Stimulated activated CD4-positive, alpha-beta T cell treated with anti-CD3 and anti-CD28 coated beads, Interleukin-12 subunit alpha, Interleukin-12 subunit beta, amount 100 ng/mL, for 48 hours (primary cell): Measurements from ENCODE around the gene NELL2.

Experiments
- DNase-seq, 3 donors: peaks; one replicate each; pipeline ENCODE4 v3.0.0-alpha.2; 2020; ENCODE audit warnings: low read depth in 2 of 3, low spot score in 1 of 3

The NELL2 gene

DNA sequence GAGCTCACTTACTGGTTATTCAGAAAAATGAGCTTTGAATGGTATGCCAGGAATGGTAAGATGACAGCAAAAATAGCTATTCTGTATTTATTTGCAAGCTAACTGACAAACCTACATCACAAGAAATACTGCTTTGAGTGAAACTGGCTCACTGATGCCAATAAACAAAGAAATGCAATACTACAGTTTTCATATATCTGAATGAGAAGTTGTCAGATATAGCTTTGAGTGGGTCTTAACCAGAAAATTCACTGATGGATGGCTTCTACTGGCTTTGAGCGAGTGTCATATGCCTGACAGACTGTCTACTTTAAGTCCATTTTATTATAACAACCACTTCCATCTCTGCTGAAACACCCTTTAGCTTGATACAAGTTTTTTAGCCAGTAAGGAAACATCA lies 330.1 kb downstream of the NELL2 start:
- no peak for DNase-seq

DNA sequence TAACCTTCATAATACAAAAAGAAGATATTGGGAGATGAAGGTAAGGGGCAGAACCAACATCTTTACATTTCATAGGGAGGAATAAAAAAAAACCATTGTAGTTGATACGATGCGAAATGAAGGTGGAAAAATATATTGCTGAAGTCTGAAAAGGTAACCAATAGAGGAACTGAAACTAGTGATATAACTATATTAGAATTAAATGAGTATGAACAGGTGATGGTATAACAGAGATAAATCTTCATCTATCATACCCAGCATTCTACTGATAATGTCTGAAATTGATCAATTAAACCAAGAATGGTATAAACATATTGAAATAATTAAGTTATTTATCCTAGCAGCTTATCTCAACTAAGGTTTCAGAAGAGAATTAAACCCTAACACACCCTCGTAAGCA lies 332.1 kb downstream of the NELL2 start:
- no peak for DNase-seq

DNA sequence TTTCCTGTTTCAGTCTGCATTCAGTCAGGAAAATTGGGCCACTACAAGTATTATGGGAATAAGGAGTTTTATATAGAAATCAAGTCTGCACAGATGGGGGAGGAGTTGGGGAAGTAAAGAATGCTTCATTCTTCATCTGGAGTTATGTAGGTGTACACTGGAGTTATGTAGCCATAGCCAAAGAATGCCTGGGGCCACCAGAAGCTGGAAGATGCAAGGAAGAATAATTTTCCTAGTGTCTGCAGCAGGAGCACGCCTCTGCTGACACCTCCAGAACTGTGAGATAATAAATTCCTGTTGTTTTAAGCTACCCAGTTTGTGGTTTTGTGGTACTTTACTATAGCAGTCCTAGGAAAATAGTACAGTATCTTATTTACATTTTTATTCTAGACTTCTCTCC lies 333.4 kb downstream of the NELL2 start:
- DNase-seq = no peak

DNA sequence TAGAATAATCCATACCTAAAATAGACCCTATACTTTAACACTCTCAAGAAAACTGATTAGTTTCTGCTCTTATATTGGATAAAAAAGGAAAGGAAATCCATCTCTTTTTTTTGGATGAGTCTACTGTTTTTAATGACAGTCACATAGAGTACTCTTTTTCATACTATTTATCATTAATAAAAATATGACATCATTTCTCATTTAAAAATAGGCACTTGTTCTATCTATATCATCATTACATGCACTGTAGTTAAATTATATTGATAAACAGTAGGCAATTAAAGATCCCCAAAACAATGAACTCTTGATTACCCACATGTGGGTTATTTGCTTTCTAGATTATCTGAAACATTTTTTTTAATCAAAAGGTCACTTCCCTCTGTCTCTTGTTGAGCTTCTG lies 338.8 kb downstream of the NELL2 start:
- DNase-seq = no peak

DNA sequence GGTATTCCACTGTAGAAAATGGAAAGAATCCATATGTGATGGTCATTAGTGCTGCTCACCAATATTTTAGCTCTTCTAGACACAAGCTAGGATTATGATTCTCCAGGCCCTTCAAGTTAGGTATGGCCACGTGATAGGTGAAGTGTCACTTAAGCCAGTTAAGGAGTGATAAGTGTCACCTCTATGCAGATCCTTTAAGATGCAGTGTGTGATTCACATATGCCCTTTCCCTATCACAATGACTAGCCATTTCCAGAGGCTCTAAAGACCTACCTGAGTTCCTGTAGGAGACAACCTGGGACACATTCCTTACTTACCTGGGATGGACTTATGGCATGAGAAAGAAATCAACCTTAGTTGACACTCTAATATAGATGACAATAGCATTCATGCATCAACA lies 343.2 kb downstream of the NELL2 start:
- DNase-seq = no peak

DNA sequence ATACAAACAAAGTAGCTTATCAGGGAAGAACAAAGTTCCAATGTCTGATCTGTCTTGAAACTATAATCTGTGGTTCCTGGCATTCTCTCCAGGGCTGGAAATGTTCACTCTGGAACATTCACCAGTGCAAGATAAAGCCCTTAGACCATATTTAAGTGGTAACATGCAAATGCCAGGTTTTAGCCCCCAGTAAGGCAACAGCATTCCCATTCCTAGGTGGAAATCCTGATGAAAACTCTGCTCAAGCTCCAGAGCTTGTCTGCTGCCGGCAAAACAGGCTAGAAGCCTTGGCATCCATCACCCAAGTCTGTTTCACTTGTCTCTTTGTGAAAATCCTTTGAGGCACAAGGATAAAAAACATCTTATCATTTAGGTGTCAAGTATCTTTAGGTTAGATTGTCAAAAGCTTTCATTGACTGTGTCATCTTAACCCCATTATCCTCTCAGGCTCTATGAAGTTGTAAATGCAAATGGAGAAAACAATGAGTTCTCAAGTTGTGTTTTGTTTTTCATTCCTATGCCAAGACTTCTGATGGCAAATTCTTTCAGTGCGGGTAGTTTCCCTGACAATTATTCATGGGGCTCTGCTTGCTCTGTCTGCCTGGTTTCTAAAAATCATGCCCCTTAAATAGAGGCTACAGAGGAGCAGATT lies 344.7 kb downstream of the NELL2 start:
- DNase-seq = no peak

DNA sequence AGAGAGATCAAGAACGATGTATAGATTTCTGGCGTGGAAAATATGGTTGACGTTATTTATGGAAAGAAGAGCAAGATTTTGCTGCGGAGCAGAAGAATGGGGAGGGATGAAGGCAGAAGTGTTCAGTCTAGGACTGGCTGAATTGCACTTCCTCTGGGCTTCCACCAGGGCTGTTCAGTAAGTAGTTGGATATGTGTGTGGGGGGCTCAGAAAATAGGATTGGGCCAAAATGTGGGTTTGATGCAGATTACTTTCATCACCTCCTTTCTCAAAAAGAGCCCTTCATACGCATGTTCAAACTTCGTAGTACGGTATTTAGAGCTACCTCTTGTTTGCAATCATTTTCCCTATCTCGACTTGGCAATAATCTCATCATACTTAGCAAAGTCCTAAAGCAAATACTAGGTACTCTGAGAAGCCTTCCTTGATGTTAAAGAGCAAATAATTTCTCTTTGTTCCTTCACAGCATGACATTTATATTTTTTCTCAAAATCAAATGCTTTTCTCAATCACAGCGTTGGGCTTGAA lies 349.4 kb downstream of the NELL2 start:
- DNase-seq = no peak

DNA sequence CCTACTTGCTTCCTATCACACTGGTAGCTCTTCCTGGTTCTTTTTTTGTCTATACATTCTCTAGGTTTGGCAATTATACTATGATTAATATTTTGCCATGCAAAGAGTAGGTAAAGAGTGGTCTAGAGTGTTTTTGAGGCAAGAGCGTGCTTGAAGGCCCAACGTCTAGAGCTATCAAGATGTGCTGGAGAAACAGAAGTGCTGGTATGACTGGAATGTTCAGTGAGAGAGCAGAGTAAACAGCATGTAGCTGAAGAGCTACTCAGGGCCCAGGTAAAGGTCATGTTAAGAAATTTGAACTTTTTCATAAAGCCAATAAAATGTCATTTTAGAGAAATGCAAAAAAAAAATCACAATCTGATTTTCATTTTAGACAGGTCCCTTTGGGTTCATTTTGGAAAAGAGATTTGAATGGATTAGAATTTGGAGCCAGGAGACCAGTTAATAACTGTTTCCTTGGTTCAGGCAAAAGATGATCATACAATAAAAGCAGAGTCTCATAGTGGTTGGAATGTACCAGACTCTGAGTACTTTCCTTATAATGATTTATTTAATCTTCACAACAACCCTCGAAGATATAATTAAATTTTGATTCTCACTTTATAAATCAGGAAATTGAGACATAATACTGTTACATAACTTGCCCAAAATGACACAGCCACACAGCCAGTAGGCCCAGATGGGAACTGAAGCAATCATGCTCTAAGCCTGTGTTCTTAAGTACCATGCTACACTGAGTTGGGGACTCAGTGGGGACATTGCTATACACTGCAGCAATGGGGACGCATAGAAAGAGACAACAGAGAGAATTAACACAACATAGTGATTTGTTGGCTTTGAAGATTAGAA lies 350.1 kb downstream of the NELL2 start:
- no peak for DNase-seq

DNA sequence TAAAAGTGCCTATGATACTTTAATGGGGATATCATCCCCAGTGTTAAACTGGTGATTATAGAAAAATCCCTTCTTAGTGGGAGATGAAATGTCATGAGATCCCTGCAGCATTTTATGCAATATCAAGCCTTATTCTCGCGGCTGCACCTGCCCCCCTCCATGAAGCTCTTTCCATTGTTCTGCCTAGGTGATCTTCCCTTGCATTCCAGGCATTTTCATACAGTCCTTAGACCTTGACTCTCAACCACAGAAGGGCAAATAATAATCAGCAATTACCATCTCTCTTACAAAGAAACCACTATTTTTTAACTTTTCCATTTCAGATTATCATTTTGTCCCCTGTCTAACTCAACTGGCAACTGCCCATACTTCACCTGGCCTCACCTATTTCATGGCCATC lies 352.3 kb downstream of the NELL2 start:
- no peak for DNase-seq

DNA sequence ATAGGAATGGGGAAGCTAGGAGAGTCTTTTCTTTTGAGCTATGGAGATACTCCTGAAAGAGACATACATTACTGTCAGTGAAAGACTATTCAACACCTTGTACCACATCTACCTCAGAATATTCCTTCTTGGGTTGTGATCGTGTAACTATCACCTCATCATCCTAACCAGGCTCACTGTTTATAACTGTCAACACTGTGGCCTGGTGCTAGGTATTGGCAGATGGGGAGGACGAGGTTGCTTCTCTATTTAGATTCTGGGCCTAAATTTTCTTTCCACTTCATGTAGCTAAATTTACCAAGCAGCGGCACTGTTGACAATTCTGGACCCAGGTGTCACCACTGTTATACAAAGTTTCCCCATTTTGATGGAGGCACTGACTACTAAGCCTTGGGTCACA lies 354.4 kb downstream of the NELL2 start:
- DNase-seq = no peak

DNA sequence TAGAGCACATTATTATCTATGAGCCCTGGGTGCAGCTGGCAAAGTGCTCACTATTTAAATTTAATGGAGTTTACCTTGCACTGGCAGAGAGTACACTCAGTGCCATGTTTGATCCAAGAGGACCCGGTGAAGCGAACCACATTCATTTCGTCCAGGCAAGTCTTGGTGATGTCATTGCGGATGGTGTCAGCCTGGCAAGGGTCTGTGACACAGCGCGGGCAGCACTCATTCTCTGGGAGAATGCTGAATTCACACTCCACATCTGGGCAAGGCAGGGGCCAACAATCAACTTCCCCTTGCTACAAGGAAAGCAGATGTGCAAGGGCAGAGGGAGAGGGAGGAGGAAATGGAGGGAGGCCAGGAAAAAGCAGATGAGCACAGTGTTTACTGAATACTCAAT lies 356.2 kb downstream of the NELL2 start:
- DNase-seq = no peak

DNA sequence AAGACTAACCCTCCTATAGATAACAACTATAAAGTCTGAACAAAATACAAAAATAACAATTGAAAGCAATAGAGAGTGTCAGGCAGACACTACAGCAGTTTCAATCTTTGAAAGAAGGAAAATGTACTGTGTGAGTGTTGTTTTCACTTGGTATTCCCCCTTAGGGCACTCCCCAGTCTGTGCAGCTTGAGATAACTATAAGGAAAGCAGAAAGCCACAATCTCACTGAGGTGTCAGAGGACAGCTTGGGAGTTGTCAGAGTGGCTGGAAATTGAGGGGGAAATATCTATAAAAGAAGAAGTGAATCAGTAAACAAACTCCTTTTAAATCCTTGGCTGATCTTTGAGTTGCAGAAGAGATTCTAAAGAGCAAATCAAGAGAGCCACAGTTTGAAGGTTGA lies 364.8 kb downstream of the NELL2 start:
- DNase-seq = no peak

DNA sequence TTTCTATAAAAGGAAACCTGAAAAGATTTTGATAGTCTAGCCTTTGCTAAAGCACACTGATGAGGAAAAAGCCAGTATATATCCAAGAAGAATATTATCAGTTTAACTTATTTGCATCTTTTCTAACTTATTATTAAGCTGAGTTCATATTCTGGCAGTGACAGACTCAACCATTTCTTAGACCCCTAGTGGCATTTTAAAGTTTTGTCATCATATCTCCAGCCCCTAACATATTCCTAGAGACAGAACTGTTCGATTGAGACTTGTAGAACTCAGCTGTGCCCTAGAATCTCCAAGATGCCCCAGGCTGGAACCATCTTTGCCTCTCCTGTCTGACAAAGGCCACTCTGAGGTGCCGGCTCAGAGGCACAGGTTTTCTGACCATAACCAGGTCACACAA lies 365.6 kb downstream of the NELL2 start:
- DNase-seq = no peak

DNA sequence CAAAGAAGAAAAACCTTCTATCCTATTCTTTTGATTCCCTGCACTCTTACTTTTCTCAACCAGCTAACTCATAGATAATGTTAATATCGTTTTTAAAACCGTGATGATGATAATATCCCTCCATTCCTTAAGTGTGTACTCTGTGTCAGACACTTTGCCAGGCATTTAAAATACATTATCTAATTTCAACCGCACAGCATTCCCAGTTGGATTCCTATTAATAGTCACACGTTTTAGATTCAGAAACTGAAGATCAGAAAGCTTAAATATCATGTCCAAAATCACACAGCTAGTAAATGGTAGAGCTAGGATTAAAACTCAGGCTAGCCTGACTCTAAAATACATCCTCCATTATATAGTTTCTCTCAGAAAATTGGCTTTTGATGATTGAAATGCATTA lies 366.0 kb downstream of the NELL2 start:
- DNase-seq = no peak

DNA sequence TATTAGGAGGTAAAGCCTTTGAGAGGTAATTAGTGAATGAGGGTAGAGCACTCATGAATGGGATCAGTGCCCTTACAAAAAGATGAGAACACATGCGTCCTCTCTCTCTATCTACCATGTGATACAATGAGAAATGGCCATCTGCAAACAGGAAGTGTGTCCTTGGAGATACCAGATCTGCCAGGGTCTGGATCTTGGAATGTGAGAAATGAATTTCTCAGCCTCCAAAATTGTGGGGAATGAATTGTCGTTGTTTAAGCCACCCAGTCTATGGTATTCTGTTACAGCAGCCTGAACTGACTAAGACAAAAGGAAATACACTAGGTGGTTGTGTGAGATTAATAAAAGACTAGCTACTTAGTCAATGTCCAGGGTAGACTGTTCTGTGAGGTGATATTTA lies 366.6 kb downstream of the NELL2 start:
- no peak for DNase-seq

DNA sequence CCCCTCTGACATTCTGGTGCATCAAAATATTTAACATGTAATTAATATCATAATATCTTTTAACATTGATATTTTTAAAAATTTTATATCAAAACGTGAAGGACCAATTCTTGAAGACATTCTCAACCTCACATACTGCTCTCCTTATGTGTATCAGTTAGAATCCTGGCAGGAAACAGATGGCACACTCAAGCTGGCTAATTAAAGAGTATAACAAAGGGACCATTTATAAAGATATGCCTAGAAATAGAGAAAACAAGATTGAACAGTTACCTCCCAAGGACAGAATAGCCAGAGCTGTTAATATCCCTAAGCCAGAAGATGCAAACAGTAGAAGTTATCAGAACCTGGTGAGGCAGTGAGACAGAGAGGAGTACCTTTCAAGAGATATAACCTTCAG lies 368.7 kb downstream of the NELL2 start:
- DNase-seq = no peak

DNA sequence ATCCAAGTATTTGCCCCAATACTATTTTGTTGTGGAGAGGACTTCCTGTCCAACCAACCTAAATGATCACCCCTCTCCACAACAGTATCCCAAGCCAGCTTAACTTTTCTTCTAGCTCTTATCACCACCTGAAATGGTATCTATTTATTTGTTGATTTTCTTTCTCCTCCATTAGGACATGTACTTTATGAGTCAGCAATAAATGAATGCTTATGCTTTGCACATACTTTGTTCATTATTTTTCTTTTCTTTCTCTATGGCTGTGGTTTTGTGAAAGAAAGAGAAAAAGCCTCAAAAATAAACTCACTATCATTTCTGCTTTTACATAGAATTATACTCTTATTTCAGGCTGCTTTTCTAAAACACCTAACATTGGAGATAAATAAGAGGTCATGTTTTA lies 371.3 kb downstream of the NELL2 start:
- DNase-seq = no peak

DNA sequence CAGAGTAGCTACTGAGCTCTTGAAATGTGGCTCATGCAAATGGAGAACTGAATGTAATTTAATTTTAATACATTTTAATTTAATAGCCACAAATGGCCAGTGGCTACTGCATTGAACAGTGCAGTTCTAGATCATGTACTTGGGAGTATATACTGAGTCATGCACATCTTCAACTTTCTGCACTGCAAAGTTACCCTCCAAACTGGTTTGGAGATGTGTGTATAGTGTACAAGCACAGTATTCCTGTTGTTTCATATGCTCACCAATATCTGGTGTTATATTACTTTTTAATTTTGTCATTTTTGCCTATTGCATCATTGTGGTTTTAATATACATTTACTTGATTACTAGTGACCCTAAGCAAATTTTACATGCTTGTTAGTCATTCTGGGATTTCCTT lies 372.8 kb downstream of the NELL2 start:
- DNase-seq = no peak

DNA sequence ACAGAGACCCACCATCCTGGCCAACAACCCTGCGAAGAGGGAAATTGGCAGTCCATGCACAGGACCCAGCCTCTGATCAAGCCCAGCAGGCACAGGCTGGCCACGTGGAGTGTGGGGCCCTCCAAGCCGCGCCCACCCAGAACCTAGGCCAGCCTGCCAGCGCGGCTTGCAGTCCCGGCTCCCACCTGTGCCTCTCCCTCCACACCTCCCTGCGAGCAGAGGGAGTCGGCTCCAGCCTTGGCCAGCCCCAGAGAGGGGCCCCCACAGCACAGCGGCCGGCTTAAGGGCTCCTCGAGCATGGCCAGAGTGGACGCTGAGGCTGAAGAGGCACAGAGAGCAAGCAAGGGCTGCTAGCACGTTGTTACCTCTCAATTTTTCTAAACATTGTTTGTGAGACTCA lies 373.4 kb downstream of the NELL2 start:
- no peak for DNase-seq

DNA sequence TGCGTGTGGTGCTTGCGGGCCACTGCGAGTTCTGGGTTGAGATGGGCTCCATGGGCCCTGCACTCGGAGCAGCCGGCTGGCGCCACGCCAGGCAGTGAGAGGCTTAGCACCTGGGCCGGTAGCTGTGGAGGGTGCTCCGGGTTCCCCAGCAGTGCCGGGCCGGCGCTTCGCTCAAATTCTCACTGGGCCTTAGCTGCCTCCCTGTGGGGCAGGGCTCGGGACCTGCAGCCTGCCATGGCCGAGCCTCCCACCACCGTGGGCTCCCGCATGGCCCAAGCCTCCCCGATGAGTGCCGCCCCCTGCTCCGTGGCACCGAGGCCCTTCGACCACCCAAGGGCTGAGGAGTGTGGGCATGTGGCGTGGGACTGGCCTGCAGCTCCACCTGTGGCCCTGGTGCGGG lies 375.7 kb downstream of the NELL2 start:
- DNase-seq = no peak

DNA sequence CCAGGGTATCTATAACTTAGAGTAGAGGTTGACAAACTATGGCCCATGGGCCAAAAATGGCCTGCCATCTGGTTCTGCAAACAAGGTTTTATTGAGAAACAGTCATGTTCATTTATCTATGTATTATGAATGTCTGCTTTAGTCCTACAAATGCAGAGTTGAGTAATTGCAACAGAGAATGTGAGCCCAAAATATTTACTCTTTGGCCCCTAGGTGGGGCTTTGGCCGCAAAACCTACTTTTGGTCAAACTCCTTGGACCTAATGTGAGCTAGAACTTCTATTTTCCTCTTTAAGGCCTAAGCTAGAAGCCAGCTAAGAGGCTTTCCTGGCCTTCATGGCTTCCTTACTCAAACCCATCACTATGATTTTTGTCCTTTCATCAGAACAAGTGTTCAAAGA lies 379.1 kb downstream of the NELL2 start:
- no peak for DNase-seq

DNA sequence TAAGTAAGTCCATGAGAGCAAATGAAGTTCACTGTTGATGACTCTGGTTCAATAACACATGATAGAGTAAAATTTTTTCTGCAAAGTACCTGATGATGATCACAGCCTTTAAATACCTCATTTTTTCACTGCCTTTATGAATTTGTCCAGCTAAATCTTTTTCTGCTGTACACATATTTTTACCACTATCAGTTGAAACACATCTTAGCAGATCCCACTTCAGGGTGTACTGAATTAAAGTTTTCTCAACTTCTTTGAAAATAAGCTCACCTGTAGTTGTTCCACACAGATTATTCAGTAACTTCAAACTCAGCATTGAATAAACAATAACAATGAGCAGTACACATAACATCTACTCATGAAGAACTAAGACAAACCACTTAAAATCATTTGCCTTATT lies 385.9 kb downstream of the NELL2 start:
- DNase-seq = no peak

DNA sequence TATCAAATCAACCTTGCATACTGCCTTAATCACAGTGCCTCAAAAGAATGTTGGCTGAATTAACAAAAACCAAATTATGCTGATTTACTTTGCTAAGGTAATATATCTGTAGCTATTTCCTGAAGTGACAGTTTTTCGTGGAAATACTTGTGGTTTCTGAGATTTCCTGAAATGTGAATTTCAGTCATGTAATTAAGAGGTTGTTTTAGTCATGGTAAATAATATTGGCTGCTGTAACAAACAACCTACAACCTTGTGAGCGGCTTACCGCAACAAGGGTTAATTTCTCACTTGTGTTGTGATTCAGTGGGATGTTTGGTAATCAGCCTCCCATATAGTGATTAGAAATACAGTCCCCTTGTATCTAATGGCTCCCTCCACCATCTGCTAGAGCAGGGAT lies 387.9 kb downstream of the NELL2 start:
- DNase-seq = no peak
